ENCODE results near the gene P3H1. TPM values are rescaled to one million over a fixed set of nuclear protein-coding genes. Genes with fewer than 3 reads are reported as not detected.

The P3H1 gene
- total and polyA plus RNA-seq, 7 donors = 2.9 to 8.5 (median 5.7) TPM

DNA sequence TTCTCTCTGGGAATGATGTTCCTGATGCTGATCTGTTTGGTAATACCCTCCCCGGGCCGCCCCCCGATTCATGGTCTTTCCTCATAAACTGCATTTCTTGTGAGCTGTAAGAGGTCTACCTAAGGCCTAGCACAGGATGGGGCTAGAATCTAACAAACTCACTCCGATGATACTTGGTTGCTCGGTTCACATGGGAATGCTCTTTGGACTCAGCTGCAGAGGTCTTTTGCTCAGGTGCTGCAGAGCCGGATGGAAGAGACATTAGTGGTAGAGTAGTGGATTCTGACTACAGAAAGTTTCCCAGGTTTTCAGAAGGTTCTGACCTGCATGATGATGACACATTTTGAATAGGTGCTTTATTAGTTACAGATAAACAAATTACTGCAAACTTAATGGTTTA lies 9.7 kb upstream of the P3H1 start:
- peaks cover 3% of the 10 kb centered on the region for H3K4me1 ChIP-seq
- no peaks in the 10 kb centered on the region for H3K9me3 ChIP-seq
- no peak for DNase-seq
- WGBS, 3 donors = 71 to 89% (median 78%) methylated on average over 6 of the region's 6 CpGs
- H3K27me3 ChIP-seq (ENCODE audit: insufficient read depth in 3 of 3, low read length in 2 of 3) = no peaks in the 10 kb centered on the region
- no peak for ATAC-seq
- TF ChIP-seq, protein P1, sequence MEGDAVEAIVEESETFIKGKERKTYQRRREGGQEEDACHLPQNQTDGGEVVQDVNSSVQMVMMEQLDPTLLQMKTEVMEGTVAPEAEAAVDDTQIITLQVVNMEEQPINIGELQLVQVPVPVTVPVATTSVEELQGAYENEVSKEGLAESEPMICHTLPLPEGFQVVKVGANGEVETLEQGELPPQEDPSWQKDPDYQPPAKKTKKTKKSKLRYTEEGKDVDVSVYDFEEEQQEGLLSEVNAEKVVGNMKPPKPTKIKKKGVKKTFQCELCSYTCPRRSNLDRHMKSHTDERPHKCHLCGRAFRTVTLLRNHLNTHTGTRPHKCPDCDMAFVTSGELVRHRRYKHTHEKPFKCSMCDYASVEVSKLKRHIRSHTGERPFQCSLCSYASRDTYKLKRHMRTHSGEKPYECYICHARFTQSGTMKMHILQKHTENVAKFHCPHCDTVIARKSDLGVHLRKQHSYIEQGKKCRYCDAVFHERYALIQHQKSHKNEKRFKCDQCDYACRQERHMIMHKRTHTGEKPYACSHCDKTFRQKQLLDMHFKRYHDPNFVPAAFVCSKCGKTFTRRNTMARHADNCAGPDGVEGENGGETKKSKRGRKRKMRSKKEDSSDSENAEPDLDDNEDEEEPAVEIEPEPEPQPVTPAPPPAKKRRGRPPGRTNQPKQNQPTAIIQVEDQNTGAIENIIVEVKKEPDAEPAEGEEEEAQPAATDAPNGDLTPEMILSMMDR (IDR thresholded peaks at IDR 0.05) = no peak
- H3K27ac ChIP-seq = no peak overlapping the region
- peaks cover 10 to 79% of the 10 kb centered on the region in 2 donors for H3K36me3 ChIP-seq (ENCODE audit: insufficient read depth in 1 of 2, low read depth in 1 of 2)
- no peak overlapping the region for H3K4me3 ChIP-seq
- intact Hi-C loops (cut with DNase I) = loop anchor here (5.0 to 10.0 kb wide), 2 partner anchors 138 to 296 kb away; no protein-coding TSS in a partner anchor

DNA sequence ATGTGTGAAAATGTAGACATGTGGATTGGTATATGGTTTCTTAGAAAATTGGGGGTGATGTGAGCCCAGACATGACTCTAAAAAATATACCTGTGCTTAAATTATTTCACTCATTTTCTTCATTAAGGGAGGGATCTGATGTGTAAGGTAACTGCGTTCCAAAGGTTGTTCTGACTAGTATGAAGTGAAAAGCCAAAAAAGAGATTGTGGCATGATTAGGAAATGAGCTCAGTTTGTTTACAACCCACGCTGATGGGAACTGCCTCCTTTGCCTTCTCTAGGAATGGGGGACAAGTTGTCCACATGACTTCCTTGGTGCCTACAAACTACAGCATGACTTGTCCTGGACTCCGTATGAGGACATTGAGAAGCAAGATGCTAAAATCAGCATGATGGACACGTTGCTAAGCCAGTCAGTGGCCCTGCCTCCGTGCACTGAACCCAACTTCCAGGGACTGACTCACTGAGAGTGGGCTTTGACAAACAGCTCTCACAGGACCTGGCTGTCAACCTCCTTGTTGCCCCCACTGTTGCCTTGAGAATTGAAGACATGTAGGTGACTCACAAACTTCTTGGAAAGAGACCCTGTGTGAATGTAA lies 8.2 kb upstream of the P3H1 start:
- Histone ChIP-seq H3K4me3 (no peak overlapping the region), H3K4me1 (peaks cover 5% of the 10 kb centered on the region), H3K27me3 (ENCODE audit: insufficient read depth in 3 of 3, low read length in 2 of 3) (no peaks in the 10 kb centered on the region), H3K9me3 (no peaks in the 10 kb centered on the region), H3K27ac (no peak overlapping the region), H3K36me3 (ENCODE audit: insufficient read depth in 1 of 2, low read depth in 1 of 2) (peaks cover 9 to 64% of the 10 kb centered on the region in 2 donors)
- TF ChIP-seq, protein P1 (IDR thresholded peaks at IDR 0.05) = no peak
- DNase-seq = no peak
- WGBS, 3 donors = 82 to 92% (median 85%) methylated on average over 5 of the region's 5 CpGs
- no peak for ATAC-seq
- intact Hi-C loops (cut with DNase I) = loop anchor here (5.0 to 10.0 kb wide), 2 partner anchors 140 to 297 kb away; no protein-coding TSS in a partner anchor

DNA sequence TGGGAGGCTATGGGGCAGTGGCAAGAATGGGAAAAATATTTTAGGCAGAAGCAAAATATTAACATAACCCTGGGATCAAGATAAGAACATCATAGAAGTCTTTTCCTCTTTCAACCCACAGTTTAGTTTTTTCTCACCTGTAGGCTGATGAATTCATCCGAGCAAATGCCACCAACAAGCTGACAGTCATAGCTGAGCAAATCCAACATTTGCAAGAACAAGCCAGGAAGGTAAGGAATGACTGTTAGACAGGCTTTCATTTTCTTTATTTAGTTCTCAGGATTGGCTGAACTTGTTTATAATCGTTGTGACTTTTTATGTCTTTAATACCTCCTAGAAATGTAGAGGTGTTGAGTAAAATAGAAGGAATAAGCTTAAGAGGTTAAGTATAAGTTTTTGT lies 6.6 kb upstream of the P3H1 start:
- H3K27me3 ChIP-seq (ENCODE audit: insufficient read depth in 3 of 3, low read length in 2 of 3) = no peaks in the 10 kb centered on the region
- no peaks in the 10 kb centered on the region for H3K9me3 ChIP-seq
- H3K4me1 ChIP-seq = peaks cover 20% of the 10 kb centered on the region
- TF ChIP-seq, protein P1 (IDR thresholded peaks at IDR 0.05) = no peak
- intact Hi-C loops (cut with DNase I) = loop anchor here in 1 of 2 donors (10.0 kb wide), 1 partner anchor 141 kb away; no protein-coding TSS in a partner anchor
- no peak for DNase-seq
- H3K4me3 ChIP-seq = no peak overlapping the region
- H3K36me3 ChIP-seq (ENCODE audit: insufficient read depth in 1 of 2, low read depth in 1 of 2) = peaks cover 9 to 50% of the 10 kb centered on the region in 2 donors
- WGBS, 3 donors = 47 to 70% (median 48%) methylated on average over 2 of the region's 2 CpGs
- H3K27ac ChIP-seq = no peak overlapping the region
- no peak for ATAC-seq

DNA sequence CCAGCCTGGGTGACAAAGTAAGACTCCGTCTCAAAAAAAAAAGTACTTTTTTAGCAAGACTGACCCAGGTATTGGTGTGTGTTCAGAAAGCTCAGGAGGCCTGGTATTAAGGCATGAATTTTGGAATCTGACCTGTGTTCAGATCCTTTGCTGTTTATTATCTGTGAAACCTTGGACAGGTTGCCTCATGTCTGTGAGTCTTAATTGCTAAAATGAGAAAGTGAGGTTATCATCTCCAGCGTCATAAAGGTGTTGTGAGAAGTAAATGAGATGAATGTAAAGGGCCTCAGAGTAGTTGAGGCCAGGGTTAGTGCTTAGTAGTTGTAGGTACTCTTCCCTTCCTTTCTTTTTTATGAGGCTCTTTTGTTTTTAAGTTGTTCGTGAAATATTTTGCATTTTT lies 3.0 kb upstream of the P3H1 start:
- peak overlapping the region; percentile 34 for H3K27ac ChIP-seq
- no peak overlapping the region for H3K4me3 ChIP-seq
- H3K9me3 ChIP-seq = no peaks in the 10 kb centered on the region
- H3K4me1 ChIP-seq = peaks cover 34% of the 10 kb centered on the region
- H3K36me3 ChIP-seq (ENCODE audit: insufficient read depth in 1 of 2, low read depth in 1 of 2) = peaks cover 2 to 15% of the 10 kb centered on the region in 2 donors
- intact Hi-C loops (cut with DNase I) = loop anchor here (5.0 to 10.0 kb wide), 4 partner anchors 47 to 315 kb away; partner anchors contain the start of genes ERMAP (in 1 of the 2), PPCS (in 1 of the 2), SVBP (in 1 of the 2) and ZMYND12 (in 1 of the 2)
- ATAC-seq (no peak), DNase-seq (no peak)
- no peaks in the 10 kb centered on the region for H3K27me3 ChIP-seq (ENCODE audit: insufficient read depth in 3 of 3, low read length in 2 of 3)
- 83 to 88% (median 84%) methylated on average over 3 of the region's 3 CpGs for WGBS, 3 donors
- TF ChIP-seq, protein P1 (IDR thresholded peaks at IDR 0.05) = no peak

Measured in psoas muscle (tissue), 8 donors.